GM12875 (cell line): ENCODE results near the gene FAT3.

Experiments used
- H3K4me3 ChIP-seq: one replicate; pipeline ENCODE4 v1.5.1; 2011; ENCODE audit warnings: low read depth, low read length, control low read depth
- TF ChIP-seq, protein P1 (sequence below): IDR thresholded peaks from 2 replicates; pipeline ENCODE4 v1.5.1; 2011; ENCODE audit warnings: low read depth, mild to moderate bottlenecking, control low read depth, inconsistent platforms, low read length, moderate library complexity, borderline replicate concordance; ENCODE audit not compliant: insufficient read depth

FAT3 gene

GRCh38 chr11:92224407-92225124 lies at the start of gene FAT3:
TSS of gene FAT3 (plus strand) at chr11:92224818. CDS start at chr11:92352113, 127,295 bp downstream.
- H3K4me3 ChIP-seq = no peak within 1 kb of the TSS
- TF ChIP-seq, protein P1, sequence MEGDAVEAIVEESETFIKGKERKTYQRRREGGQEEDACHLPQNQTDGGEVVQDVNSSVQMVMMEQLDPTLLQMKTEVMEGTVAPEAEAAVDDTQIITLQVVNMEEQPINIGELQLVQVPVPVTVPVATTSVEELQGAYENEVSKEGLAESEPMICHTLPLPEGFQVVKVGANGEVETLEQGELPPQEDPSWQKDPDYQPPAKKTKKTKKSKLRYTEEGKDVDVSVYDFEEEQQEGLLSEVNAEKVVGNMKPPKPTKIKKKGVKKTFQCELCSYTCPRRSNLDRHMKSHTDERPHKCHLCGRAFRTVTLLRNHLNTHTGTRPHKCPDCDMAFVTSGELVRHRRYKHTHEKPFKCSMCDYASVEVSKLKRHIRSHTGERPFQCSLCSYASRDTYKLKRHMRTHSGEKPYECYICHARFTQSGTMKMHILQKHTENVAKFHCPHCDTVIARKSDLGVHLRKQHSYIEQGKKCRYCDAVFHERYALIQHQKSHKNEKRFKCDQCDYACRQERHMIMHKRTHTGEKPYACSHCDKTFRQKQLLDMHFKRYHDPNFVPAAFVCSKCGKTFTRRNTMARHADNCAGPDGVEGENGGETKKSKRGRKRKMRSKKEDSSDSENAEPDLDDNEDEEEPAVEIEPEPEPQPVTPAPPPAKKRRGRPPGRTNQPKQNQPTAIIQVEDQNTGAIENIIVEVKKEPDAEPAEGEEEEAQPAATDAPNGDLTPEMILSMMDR = no peak

DNA sequence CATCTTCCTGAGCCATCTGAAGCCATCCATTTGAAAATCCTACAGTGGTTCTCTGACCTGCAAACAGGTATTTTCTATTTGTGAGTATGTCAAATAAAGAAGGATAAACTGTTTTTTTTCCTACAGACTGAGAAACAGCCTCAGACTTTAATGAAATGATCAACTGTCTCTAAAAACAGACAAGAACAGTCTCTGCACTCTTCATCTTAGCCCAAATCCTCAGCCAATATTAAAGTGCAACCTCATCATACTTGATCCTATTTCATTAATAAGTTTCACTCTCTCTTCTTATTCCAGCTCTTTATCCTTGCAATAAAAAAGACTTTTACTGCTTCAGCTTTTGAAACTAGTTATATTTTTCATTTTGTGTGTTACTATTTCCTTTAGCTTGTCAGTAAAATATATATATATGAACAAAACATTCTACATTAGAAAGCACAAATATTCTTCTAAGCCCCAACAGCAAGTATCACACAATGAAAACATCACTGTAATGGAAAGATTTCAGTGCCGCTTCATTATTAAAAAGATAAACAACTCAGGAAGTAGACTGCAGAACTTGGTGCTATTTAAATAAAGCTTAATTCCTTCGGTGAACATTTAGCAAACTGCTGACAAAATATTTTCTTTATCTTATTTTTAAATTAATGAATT lies 45.5 kb upstream of the FAT3 start:
- TF ChIP-seq, protein P1 = no peak
- H3K4me3 ChIP-seq = no peak overlapping the region

DNA sequence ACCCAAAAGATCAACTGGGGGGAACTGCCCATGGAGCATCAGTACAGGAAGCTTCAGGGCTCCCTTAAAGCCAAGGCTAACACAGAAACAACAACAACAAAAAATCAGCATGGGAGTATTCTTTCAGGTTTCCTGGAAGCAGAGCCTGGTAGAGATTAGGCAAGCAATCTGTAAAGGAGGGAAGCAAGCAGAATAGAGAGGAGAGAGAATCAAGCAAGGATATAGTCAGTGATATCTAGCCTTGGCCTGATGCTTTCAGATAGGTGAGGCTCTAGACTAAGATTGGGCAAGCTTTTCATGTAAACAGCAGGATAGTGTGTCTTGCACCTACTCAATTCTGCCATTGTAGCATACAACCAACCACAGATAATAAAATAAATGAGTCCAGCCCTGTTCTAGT lies 44.4 kb upstream of the FAT3 start:
- no peak overlapping the region for H3K4me3 ChIP-seq
- TF ChIP-seq, protein P1 = no peak

- no peak overlapping the region for H3K4me3 ChIP-seq
- TF ChIP-seq, protein P1 = no peak
Observed at GRCh38 chr11:92180664-92181251, 43.9 kb upstream of the FAT3 start.

GRCh38 chr11:92190535-92191206 lies 33.9 kb upstream of the FAT3 start:
- TF ChIP-seq, protein P1 = no peak
- no peak overlapping the region for H3K4me3 ChIP-seq

DNA sequence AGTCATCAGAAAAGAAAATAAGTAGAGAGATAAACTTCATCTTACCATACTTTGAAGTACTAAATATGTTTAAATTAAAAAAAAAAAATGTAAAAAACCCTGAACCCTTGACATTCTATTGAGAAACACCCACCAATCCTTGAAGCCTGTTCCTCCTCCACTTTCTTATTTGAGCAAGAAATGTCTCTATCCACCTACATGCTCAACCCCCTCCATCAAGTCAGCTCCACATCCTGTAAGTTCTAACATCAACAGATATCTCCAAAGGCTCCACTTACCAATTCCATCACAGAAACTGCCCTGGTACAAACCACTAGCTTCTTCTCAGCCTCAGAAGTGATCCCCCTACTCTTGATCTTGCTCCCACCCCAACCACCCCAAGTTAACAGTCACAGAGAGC lies 32.5 kb upstream of the FAT3 start:
- no peak overlapping the region for H3K4me3 ChIP-seq
- TF ChIP-seq, protein P1 = no peak

DNA sequence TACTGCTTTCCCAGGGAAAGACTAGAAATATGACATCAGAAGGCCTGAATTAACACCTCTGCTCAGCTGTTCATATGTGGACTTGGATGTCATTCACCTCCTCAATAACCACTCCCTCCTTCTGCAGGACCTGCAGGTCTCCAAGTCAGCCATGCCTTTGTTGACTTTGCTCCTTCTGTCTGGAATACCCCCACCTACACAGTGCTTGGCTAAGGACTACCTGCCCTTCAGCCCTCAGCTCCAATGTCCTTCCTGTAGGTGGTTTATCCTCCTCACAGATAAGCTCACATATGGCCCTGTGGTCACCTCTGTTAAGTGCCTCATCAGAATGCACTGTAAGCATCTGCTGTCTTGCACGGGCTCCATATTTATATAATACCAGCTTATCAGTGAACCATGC lies 26.4 kb upstream of the FAT3 start:
- TF ChIP-seq, protein P1 = no peak
- no peak overlapping the region for H3K4me3 ChIP-seq
